GM19238 (cell line): ENCODE results near the gene SSC4D.
"Not testable (repeated sequence)": the region's sequence is repeated elsewhere in the genome, so short reads cannot be mapped to it uniquely, and the experiment has no call there.

Source experiments
- DNase-seq: peaks from one replicate; pipeline ENCODE4 v3.0.0; 2011; ENCODE audit warnings: low spot score; ENCODE audit not compliant: insufficient read length

The SSC4D gene

DNA sequence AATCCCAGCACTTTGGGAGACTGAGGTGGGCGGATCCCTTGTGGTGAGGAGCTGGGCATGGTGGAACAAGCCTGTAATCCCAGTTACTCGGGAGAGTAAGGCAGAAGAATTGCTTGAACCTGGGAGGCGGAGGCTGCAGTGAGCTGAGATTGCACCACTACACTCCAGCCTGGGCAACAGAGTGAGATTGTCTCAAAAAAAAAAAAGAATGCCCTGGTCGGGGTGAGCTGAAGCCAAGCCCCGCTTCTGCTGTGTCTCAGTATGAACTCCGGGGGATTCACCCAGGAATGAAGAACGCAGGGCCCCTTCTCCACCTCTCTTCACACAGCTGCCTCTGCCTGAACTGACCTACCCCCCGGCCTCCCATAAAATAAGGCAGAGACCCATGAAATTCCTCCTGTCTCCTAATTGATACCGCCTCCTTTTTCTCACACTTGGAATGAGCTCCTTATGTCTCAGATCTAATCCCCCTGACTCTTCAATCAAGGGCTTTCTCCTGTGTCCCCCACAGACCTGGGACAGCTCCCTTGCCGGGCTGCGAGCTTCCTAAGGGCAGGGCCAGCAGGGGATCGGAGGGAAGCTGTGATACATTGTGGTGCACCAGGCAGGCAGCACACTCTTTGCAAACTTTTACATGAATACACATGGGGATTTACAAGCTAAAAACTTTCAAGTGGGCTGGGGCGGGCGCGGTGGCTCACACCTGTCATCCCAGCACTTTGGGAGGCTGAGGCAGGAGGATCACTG is 14.3 kb upstream of the SSC4D start:
- no peak for DNase-seq

DNA sequence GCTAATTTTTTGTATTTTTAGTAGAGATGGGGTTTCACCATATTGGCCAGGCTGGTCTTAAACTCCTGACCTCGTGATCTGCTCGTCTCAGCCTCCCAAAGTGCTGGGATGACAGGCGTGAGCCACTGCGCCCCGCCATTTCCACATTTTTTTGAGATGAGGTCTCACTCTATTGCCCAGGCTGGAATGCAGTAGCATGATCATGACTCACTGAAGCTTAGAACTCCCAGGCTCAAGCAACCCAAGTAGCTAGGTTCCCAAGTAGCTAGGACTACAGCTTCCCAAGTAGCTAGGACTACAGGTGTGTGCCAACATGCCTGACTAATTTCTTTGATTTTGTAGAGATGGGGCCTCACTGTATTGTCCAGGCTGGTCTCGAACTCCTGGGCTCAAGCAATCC is 11.6 kb upstream of the SSC4D start:
- not testable (repeated sequence) for DNase-seq

DNA sequence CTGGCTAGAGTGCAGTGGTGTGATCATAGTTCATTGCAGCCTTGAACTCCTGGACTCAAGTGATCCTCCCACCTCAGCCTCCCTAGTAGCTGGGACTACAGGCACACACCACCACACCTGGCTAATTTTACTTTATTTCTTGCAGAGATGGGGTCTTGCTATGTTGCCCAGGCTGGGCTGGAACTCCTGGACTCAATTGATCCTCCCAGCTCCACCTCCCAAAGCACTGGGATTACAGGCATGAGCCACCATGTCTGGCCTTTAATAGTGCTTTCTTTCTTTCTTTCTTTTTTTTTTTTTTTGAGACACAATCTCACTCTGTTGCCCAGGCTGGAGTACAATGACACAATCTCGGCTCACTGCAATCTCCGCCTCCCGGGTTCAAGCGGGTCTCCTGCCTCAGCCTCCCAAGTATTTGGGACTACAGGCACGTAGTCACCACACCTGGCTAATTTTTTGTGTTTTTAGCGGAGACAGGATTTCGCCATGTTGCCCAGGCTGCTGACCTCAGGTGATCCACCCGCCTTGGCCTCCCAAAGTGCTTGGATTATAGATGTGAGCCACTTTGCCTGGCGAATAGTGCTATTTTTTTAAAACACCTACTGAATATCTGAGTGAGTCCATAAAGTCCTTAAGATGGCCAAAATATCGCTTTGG is 8.3 kb upstream of the SSC4D start:
- DNase-seq = not testable (repeated sequence)

DNA sequence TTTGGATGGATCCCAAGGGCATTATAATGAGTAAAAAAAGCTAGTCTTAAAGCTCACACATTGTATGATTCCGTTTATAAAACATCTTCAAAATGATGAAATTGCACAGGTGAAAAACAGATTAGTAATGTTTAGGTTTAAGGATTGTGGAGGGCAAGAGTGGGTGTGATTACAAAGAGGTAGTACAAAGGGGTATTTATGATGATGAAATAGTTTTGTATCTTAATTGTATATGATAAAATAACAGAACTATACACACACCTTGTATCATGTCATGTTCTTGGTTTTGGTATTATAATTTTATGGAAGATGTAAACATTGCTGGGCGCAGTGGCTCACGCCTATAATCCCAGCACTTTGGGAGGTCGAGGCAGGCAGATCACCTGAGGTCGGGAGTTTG is 2.8 kb upstream of the SSC4D start:
- DNase-seq = no peak

DNA sequence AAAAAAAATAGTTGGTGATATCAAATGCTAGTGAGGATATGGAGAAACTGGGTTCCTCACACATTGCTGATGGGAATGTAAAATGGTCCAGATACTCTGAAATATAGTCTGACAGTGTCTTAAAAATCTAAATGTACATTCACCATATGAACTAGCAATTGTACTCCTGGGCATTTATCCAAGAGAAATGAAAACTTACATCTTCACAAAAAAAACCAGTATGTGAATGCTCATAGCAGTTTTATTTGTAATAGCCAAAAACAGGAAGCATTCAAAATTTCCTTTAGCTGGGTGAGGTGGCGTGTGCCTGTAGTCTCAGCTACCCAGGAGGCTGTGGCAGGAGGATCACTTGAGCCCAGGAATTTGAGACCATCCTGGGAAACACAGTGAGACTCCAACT is 2.1 kb upstream of the SSC4D start:
- DNase-seq = no peak

DNA sequence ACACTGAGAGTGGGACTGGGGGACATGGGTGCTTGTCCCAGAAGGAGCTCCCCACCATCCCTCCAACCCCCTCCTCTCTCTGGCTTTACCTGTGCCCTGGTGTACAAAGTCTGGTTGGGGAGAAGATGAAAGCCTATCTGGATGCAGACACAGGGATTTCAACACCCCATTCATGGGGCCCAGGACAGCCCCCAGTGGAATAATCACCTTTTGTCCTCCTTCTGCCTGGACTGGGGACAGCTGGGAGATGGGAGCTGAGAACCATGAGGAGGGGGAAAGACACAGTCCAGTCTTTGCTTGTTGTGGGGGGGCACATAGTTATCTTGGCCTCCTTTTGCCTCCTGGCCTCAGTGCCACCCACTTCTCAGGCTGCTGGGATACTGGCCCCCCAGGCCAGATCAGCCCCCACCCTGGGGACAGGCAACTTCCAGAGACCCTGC is 1.4 kb downstream of the SSC4D start:
- DNase-seq = no peak

DNA sequence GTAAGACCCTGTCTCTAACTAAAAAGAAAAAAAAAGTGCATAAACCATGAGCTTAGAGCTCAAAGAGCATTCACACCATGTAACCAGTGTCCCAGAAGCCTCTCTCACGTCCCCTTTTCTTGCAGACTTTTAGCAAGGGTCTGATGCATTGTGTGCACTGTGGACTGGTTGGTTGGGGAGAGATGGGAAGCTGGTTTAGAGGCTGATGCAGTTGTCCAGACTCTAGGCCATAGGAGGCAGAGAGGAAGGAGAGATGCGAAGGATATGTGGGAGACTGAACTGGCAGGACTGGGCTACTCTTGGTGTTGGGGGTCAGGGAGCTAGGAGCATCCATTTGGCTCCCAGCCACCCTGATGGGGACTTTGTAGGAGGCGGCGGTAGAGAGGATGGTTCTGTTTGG is 1.8 kb downstream of the SSC4D start:
- no peak for DNase-seq

DNA sequence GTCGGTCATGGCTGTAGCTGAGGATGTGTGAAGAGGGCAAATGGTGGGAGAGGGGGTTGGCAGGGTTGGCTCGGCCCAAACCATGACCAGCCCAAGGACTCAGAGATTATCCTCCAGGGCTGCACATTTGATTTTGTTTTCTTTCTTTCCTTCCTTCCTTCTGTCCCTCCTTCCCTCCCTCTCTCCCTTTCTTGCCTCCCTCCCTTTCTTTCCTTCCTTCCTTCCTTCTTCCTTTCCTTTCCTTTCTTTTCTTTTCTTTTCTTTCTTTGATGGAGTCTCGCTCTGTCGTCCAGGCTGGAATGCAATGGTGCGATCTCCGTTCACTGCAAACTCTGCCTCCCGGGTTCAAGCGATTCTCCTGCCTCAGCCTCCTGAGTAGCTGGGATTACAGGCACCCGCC is 3.8 kb downstream of the SSC4D start:
- DNase-seq = no peak

DNA sequence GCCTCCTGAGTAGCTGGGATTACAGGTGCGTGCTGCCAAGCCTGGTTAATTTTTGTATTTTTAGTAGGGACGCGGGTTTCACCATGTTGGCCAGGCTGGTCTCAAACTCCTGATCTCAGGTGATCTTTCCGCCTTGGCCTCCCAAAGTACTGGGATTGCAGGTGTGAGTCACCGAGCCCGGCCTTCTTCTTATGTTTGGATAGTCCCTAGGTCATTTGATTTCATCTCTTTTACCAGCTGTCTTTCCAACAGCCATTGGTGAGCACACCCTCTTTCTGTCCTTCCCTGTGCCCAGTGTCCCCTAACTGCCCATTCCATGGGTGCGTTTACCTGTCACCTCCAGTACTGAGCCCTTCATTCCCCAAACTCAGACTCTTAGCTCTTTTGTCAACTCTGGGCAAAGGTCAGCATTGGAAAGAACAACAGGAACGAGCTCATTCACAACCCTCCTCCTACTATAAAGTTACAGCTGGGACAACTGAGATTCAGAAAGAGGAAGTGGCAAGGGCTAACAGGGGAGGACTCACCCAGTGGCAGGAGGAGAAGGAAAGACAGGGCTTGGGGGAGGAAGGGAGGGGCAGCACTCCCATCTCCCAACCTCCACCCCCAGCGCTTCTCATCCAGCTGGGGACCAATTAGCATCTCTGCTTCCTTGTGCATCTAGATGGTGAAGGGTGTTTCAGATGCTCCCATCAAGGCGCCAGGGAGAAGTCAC is 5.6 kb downstream of the SSC4D start:
- DNase-seq = no peak

DNA sequence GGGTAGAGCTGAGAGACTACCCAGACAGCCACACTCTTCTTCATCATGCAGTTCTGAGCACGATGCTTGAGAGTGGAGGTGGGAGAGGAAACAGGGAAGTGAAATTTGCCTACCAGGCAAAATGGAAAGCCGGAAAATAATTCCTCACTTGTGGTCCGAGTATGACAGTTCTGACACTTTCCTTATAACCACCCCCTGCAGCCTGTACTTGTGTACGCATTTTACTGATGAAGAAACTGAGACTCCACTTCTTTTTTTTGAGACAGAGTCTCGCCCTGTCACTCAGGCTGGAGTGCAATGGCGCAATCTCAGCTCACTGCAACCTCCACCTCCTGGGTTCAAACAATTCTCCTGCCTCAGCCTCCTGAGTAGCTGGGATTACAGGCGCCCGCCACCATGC is 6.4 kb downstream of the SSC4D start:
- DNase-seq = not testable (repeated sequence)

DNA sequence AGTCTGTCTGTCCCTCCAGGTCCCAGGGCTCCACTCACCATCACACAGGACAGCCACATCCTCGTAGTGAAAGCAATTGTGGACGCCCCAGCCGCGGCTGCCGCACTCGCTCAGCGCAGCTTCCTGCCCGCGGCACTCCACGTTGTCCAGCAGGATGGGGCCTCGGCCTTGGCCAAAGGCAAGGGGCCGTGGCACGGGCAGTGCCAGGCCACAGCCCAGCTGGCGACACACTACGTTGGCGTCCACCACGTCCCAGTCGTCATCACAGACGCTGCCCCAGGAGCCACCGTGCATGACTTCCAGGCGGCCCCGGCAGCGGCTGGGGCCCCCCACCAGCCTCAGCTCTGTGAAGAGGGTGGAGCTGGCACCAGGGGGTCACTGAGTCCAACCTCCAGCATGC is 9.2 kb downstream of the SSC4D start:
- no peak for DNase-seq

DNA sequence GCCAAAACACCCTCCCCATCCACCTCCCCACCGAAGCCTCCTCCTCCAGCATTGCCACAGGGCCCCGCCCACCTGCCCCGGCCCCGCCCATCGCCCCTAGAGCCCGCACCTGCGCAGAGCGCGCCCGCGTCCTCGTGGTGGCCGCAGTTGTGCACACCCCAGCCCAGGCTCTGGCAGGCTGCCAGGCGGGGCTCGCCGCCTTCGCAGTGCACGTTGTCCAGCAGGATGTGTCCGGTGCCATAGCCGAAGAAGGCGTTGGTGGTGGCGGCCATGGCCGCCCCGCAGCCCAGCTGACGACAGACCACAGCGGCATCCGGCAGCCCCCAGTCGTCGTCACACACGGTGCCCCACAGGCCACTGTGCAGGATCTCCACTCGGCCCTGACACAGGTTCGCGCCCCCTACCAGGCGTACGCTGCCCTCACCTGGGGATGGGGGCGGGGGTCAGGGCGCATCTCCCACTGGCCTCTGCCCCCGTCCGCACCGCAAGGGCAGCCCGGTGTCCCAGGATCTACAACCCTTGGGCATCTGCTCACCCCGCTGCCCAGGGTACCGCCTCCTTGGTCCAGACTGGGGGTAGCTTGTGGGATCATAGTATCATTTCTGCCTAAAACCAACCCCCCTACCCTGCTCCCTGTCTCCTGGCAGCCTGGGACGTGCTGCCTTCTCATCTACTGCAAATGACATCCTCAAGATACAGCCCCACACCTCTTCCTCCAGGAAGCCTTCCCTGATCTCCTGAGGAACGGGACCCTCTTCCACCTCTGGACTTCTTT is 11.9 kb downstream of the SSC4D start:
- DNase-seq = peak; percentile 73

DNA sequence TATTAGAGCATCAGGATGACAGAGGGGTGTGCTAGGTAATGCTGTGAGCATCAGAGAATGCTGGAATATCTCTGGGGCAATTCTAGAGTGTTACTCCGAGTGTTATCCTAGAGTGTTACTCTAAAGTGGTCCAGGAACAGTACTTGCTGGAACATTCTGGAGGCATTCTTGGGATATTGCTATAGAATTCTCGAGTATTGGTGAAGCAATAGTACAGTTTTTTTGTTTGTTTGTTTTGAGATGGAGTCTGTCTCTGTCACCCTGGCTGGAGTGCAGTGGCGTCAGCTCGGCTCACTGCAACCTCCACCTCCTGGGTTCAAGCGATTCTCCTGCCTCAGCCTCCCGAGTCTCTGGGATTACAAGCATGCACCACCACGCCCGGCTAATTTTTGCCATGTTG is 12.6 kb downstream of the SSC4D start:
- no peak for DNase-seq

DNA sequence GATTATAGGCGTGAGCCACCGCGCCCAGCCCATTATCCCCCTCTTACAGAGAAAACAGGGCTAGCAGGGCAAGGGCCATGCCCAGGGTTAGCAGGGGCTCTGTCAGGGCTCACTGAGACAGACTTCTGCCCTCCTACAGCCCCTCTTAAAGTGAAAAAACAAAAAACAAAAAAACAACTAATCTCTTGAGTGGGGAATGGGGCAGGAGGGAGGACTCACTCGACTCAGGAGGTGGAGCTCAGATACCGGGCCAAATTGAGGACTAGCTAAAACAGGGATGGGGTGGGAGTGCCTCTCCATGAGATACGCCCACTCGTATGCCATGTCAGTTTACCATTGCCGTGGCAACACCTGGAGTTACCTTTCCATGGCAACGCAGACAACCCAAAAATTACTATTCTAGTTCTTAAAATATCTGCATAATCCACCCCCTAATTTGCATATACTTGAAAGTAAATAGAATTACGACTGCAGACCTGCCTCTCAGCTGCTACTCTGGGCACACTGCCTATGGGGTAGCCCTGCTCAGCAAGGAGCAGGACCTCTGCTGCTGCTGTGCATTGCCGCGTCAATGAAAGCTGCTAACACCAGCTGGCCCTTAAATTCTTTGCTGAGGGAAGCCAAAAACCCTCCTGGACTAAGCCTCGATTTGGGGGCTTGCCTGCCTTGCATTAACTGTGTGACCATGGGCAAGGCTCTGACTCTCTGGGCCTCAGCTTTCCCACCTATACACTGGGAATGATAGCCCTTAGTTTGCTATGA is 13.4 kb downstream of the SSC4D start:
- no peak for DNase-seq

DNA sequence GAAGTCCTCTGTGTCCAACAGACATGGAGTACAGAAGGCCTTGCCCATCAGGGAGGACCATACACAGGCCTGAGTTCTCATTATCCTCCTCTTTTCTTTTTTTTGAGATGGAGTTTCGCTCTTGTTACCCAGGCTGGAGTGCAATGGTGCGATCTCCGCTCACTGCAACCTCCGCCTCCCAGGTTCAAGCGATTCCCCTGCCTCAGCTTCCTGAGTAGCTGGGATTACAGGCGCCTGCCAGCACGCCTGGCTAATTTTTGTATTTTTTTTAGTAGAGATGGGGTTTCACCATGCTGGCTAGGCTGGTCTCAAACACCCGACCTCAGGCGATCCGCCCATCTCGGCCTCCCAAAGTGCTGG is 13.9 kb downstream of the SSC4D start:
- not testable (repeated sequence) for DNase-seq

DNA sequence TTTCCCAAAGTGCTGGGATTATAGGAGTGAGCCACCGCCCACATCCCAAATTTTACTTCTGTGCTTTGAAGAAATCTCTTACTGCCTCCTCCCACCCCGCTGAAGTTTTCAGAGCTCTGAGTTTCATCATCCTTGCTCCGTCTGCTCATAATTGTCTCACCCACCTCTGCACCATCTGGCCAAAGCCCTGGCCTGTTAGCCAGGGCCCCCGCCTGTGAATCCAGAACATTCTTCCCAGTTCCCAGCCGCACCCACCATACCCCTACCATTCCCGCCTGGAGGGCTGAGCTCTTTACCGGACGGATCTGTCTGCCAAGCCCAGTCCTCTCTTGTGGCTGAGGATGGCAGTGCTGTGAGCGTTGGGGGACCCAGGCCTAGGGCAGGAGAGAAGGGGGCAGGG is 14.5 kb downstream of the SSC4D start:
- no peak for DNase-seq

DNA sequence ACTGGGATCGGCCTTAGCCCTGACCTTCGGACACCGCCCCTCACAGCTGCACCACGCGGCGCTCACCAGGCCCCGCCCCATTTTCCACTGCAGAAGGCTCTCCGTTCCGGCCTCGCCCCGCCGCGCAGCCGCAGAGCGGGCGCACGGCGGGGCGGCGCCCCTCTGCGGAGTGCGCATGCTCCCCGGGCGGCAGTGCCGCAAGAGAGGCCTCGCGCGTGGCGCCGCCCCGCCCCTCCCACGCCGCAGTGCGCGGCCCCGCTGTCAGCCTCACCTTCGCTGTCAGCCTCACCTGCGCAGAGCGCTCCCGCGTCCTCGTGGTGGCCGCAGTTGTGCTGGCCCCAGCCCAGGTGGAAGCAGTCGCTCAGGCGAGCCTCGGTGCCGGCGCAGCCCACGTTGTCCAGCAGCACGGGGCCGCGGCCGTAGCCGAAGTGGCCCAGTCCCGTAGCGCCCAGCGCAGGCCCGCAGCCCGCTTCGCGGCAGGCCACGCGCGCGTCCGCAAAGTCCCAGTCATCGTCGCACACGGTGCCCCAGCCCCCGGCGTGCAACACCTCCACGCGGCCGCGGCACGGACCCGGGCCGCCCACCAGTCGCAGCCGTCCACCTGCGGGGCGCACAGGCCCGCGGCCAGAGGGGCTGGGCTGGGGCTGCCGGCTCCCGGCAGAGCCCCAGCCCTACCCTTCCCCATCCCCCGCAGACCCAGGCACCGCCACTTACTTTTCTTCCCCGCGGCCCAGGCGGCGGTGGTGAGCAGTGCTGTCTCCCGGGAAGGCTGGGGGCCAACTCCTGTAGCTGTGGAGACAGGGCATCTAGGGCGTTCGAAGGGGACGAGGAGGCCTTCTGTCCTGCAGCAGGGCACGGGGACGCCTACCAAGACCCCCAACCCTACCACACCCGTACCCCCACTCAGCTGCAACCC is 16.1 kb downstream of the SSC4D start:
- peak; percentile 99 for DNase-seq

DNA sequence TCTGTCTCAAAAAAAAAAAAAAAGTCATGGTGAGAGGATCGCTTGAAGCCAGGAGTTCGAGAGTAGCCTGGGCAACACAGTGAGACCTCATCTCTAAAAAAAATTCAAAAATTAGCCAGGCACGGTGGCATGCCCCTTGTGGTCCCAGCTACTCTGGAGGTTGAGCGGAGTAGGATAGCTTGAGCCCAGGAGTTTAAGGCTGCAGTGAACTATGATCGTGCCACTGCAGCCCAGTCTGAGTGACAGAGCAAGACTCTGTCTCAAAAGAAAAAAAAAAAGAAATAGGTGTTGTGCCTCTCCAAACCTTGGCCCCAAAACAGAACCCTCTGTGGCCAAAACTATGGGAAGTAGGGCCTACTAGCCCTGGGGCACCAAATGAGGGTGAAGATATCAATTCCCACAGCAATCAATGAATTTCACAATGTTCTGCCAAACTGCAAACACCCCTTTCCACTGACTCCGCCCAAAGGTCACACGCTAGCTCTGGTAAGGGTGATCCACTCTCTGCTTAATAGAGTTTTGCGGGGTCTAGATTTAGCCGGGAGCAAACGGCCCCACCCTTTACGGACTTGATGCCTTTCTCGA is 16.9 kb downstream of the SSC4D start:
- no peak for DNase-seq

DNA sequence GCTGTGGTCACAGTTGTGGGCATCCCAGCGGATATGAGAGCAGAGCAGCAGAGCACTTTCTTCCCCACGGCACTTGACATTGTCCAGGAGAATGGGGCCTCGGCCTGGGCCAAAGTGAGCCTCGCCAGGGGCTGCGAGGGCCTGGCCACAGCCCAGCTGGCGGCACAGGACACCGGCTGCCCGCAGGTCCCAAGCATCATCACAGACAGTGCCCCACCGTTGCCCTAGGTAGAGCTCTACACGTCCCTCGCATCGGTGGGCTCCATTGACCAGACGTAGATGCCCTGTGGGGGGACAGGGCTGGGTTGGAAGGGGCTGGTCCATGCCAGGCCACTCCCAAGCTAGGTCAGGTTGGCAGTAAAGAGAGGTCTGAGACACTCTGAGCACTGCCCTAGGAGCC is 19.4 kb downstream of the SSC4D start:
- DNase-seq = no peak

DNA sequence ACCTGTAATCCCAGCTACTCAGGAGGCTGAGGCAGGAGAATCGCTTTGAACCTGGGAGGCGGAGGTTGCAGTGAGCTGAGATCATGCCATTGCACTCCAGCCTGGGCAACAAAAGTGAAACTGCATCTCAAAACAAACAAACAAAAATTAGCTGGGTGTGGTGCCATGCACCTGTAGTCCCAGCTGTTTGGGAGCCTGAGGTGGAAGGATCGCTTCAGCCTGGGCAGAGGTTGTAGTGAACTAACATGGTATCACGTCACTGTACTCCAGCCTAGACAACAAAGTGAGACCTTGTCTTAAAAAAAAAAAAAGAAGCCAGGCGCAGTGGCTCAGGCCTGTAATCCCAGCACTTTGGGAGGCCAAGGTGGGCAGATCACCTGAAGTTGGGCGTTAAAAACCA is 21.7 kb downstream of the SSC4D start:
- DNase-seq = not testable (repeated sequence)
